ENCODE measurements around the gene ZFAND3.
"Not testable (repeated sequence)": the region's sequence is repeated elsewhere in the genome, so short reads cannot be mapped to it uniquely, and the experiment has no call there.

Gene ZFAND3

GRCh38 chr6:38049861-38050397 lies 230.4 kb downstream of the ZFAND3 start:
- not testable (repeated sequence) for DNase-seq (ENCODE audit: low spot score)

GRCh38 chr6:38051819-38052434 lies 232.4 kb downstream of the ZFAND3 start:
- DNase-seq (ENCODE audit: low spot score): no peak

- DNase-seq (ENCODE audit: low spot score): no peak
Observed at GRCh38 chr6:38054527-38055202, 235.1 kb downstream of the ZFAND3 start.

- no peak for DNase-seq (ENCODE audit: low spot score)
Observed at GRCh38 chr6:38055203-38055589, 235.7 kb downstream of the ZFAND3 start.

GRCh38 chr6:38056361-38056760 lies 236.8 kb downstream of the ZFAND3 start:
- DNase-seq (ENCODE audit: low spot score): no peak

- DNase-seq (ENCODE audit: low spot score): no peak
Observed at GRCh38 chr6:38057994-38058393, 238.5 kb downstream of the ZFAND3 start.

GRCh38 chr6:38062066-38062465 lies 242.5 kb downstream of the ZFAND3 start:
- DNase-seq (ENCODE audit: low spot score): no peak

- DNase-seq (ENCODE audit: low spot score): no peak
Observed at GRCh38 chr6:38063973-38064372, 244.4 kb downstream of the ZFAND3 start.

GRCh38 chr6:38064431-38064830 lies 244.9 kb downstream of the ZFAND3 start:
- DNase-seq (ENCODE audit: low spot score): no peak

- DNase-seq (ENCODE audit: low spot score): no peak
Observed at GRCh38 chr6:38065734-38066305, 246.3 kb downstream of the ZFAND3 start.

- no peak for DNase-seq (ENCODE audit: low spot score)
Observed at GRCh38 chr6:38067263-38067980, 247.9 kb downstream of the ZFAND3 start.

- no peak for DNase-seq (ENCODE audit: low spot score)
Observed at GRCh38 chr6:38068854-38069590, 249.5 kb downstream of the ZFAND3 start.

GRCh38 chr6:38077488-38078030 lies 258.0 kb downstream of the ZFAND3 start:
- no peak for DNase-seq (ENCODE audit: low spot score)

GRCh38 chr6:38078671-38079070 lies 259.1 kb downstream of the ZFAND3 start:
- DNase-seq (ENCODE audit: low spot score): no peak

- no peak for DNase-seq (ENCODE audit: low spot score)
Observed at GRCh38 chr6:38079107-38079506, 259.6 kb downstream of the ZFAND3 start.

- no peak for DNase-seq (ENCODE audit: low spot score)
Observed at GRCh38 chr6:38079537-38079936, 260.0 kb downstream of the ZFAND3 start.

- DNase-seq (ENCODE audit: low spot score): no peak
Observed at GRCh38 chr6:38080360-38080759, 260.8 kb downstream of the ZFAND3 start.

GRCh38 chr6:38080889-38081288 lies 261.4 kb downstream of the ZFAND3 start:
- no peak for DNase-seq (ENCODE audit: low spot score)

GRCh38 chr6:38085031-38085430 lies 265.5 kb downstream of the ZFAND3 start:
- no peak for DNase-seq (ENCODE audit: low spot score)

- DNase-seq (ENCODE audit: low spot score): no peak
Observed at GRCh38 chr6:38086346-38086745, 266.8 kb downstream of the ZFAND3 start.

- no peak for DNase-seq (ENCODE audit: low spot score)
Observed at GRCh38 chr6:38088010-38088409, 268.5 kb downstream of the ZFAND3 start.

- DNase-seq (ENCODE audit: low spot score): no peak
Observed at GRCh38 chr6:38088829-38089228, 269.3 kb downstream of the ZFAND3 start.
